HCT116 (cell line): ENCODE results near the gene ELP1. TPM values are rescaled to one million over a fixed set of nuclear protein-coding genes. Genes with fewer than 3 reads are reported as not detected.
"Not testable (repeated sequence)": the region's sequence is repeated elsewhere in the genome, so short reads cannot be mapped to it uniquely, and the experiment has no call there.

Experiments
- ATAC-seq: fragments of 200-7000 bp; cut with Tn5 transposase; 2 replicates; pipeline ENCODE4 v1.9.1; 2020; ENCODE audit warnings: mild to moderate bottlenecking, moderate library complexity
- BruUV-seq: library from RNA; stranded (reverse); fragments of 400-500 nt; replicated peaks from 2 replicates; lab custom pipeline; 2021; lab: Mats Ljungman, UMichigan
- CTCF ChIA-PET: fragments of 300-600 bp; sonication (Branson Sonifier 250); formaldehyde crosslinking; loops from one replicate; lab custom pipeline; 2021; ENCODE audit warnings: antibody characterized with exemption; lab: Charles Lee
- POLR2A ChIA-PET: fragments of 300-600, 350-600 bp; sonication (Branson Sonifier 250); formaldehyde crosslinking; loops from one replicate; lab custom pipeline; 2021; ENCODE audit warnings: antibody characterized with exemption; lab: Charles Lee
- RAD21 ChIA-PET, 2 experiments: fragments of 300-600 bp; sonication (Branson Sonifier 250); formaldehyde crosslinking; loops; one replicate each; lab custom pipeline; 2023; ENCODE audit warnings: low total read pairs in 2 of 2; ENCODE audit not compliant: uncharacterized antibody in 2 of 2, unreplicated experiment in 2 of 2, low non-redundant PET in 1 of 2; lab: Charles Lee
- DNase-seq: peaks from one replicate; pipeline ENCODE4 v3.0.0-alpha.2; 2010; ENCODE audit warnings: low read depth, low spot score
- H2AFZ ChIP-seq: fragments of 200-600 bp; shearing (Covaris generic), sonication (generic); 2 replicates; pipeline ENCODE4 v1.6.1; 2017; ENCODE audit warnings: low read depth, mixed run types, mixed read lengths, antibody characterized with exemption, low read length; ENCODE audit not compliant: poor library complexity, severe bottlenecking
- H3K27ac ChIP-seq: 2 replicates; pipeline ENCODE4 v1.5.1; 2012; ENCODE audit warnings: low read depth, low read length
- H3K27me3 ChIP-seq: fragments of 200-600 bp; sonication (generic); 2 replicates; pipeline ENCODE4 v1.6.1; 2016; ENCODE audit warnings: mixed run types, low read length, mixed read lengths; ENCODE audit not compliant: insufficient read depth
- H3K36me3 ChIP-seq, 2 experiments: fragments of 200-500 bp in 1 of 2; fragments of 200-600 bp in 1 of 2; sonication (Bioruptor generic) in 1 of 2; sonication (generic) in 1 of 2; 2 replicates each; pipeline versions ENCODE4 v1.5.1 to v1.6.1; 2014 to 2016; ENCODE audit warnings: low read length in 2 of 2, inconsistent platforms in 1 of 2, mixed read lengths in 1 of 2, mixed run types in 1 of 2; ENCODE audit not compliant: insufficient read depth in 2 of 2, control insufficient read depth in 1 of 2
- H3K4me1 ChIP-seq, 2 experiments: fragments of 200-600 bp in 1 of 2; sonication (generic) in 1 of 2; 2 replicates each; pipeline versions ENCODE4 v1.5.1 to v1.6.1; 2012 to 2017; ENCODE audit warnings: low read length in 2 of 2, inconsistent platforms in 1 of 2, mild to moderate bottlenecking in 1 of 2, mixed read lengths in 1 of 2, mixed run types in 1 of 2, moderate library complexity in 1 of 2; ENCODE audit not compliant: insufficient read depth in 2 of 2, control insufficient read depth in 1 of 2
- H3K4me2 ChIP-seq: fragments of 200-600 bp; sonication (generic); 2 replicates; pipeline ENCODE4 v1.6.1; 2017; ENCODE audit warnings: mixed run types, low read length, mixed read lengths
- H3K4me3 ChIP-seq, 2 experiments: fragments of 200-600 bp in 1 of 2; sonication (generic) in 1 of 2; replicated peaks in 1 of 2; 2 replicates each; pipeline ENCODE4 v1.5.1; 2011 to 2016; ENCODE audit warnings: low read length in 2 of 2, control low read depth in 1 of 2, low read depth in 1 of 2, mild to moderate bottlenecking in 1 of 2, mixed read lengths in 1 of 2, mixed run types in 1 of 2
- H3K79me2 ChIP-seq: fragments of 200-600 bp; sonication (generic); 2 replicates; pipeline ENCODE4 v1.6.1; 2017; ENCODE audit warnings: mild to moderate bottlenecking, mixed run types, low read length, moderate library complexity, mixed read lengths; ENCODE audit not compliant: insufficient read depth
- H3K9ac ChIP-seq: fragments of 200-600 bp; sonication (generic); 2 replicates; pipeline ENCODE4 v1.6.1; 2016; ENCODE audit warnings: low read length, mixed read lengths
- H3K9me2 ChIP-seq: fragments of 200-600 bp; sonication (generic), shearing (Covaris generic); 2 replicates; pipeline ENCODE4 v1.6.1; 2017; ENCODE audit warnings: mixed run types, mild to moderate bottlenecking, moderate library complexity; ENCODE audit not compliant: insufficient read depth
- H3K9me3 ChIP-seq, 2 experiments: fragments of 200-500 bp in 1 of 2; fragments of 200-600 bp in 1 of 2; sonication (Bioruptor generic) in 1 of 2; sonication (generic) in 1 of 2; 2 replicates each; pipeline ENCODE4 v1.6.1; 2014 to 2017; ENCODE audit warnings: low read length in 2 of 2, mixed read lengths in 2 of 2, inconsistent platforms in 1 of 2, low read depth in 1 of 2, mild to moderate bottlenecking in 1 of 2, mixed run types in 1 of 2, moderate library complexity in 1 of 2; ENCODE audit not compliant: control insufficient read depth in 1 of 2, insufficient read depth in 1 of 2
- H4K20me1 ChIP-seq: fragments of 200-600 bp; sonication (generic), shearing (Covaris generic); 2 replicates; pipeline ENCODE4 v1.6.1; 2017; ENCODE audit warnings: mixed run types, mild to moderate bottlenecking, moderate library complexity; ENCODE audit not compliant: insufficient read depth
- ATF3 ChIP-seq: IDR thresholded peaks from 2 replicates; pipeline ENCODE4 v1.6.1; 2012
- CBX3 ChIP-seq: IDR thresholded peaks from 2 replicates; pipeline ENCODE4 v1.6.1; 2012; ENCODE audit warnings: low read depth
- CTCF ChIP-seq, 3 experiments: fragments of 200-600 bp in 1 of 3; sonication (generic) in 1 of 3; IDR thresholded peaks in 2 of 3; conservative IDR thresholded peaks in 1 of 3; 2 replicates each; pipeline ENCODE4 v1.5.1; 2012 to 2017; ENCODE audit warnings: low read depth in 2 of 3, low read length in 2 of 3, antibody characterized with exemption in 1 of 3, borderline replicate concordance in 1 of 3, control low read depth in 1 of 3, mild to moderate bottlenecking in 1 of 3, mixed read lengths in 1 of 3, mixed run types in 1 of 3, moderate library complexity in 1 of 3; ENCODE audit not compliant: insufficient read depth in 1 of 3
- FOSL1 ChIP-seq: IDR thresholded peaks from 2 replicates; pipeline ENCODE4 v1.6.1; 2012; ENCODE audit warnings: low read depth
- MAX ChIP-seq: IDR thresholded peaks from 2 replicates; pipeline ENCODE4 v1.6.1; 2012
- POLR2A ChIP-seq: IDR thresholded peaks from 2 replicates; pipeline ENCODE4 v1.7.0; 2011; ENCODE audit warnings: borderline replicate concordance; ENCODE audit not compliant: insufficient read depth, insufficient read length; ENCODE audit errors: extremely low read depth
- POLR2AphosphoS5 ChIP-seq: IDR thresholded peaks from 2 replicates; pipeline ENCODE4 v1.6.1; 2011; ENCODE audit warnings: mild to moderate bottlenecking, low read depth, low read length, moderate library complexity
- RAD21 ChIP-seq: IDR thresholded peaks from 2 replicates; pipeline ENCODE4 v1.6.1; 2012; ENCODE audit warnings: low read depth, mild to moderate bottlenecking
- SRF ChIP-seq: IDR thresholded peaks from 2 replicates; pipeline ENCODE4 v1.6.1; 2012; ENCODE audit warnings: low read depth
- ZNF274 ChIP-seq: fragments of 200-500 bp; sonication (Bioruptor generic); IDR thresholded peaks from 2 replicates; pipeline ENCODE4 v1.6.1; 2014; ENCODE audit warnings: mild to moderate bottlenecking, low read depth, low read length, inconsistent platforms
- intact Hi-C: fragments of 100-400 bp; cut with micrococcal nuclease; formaldehyde crosslinking; loops from 2 replicates; pipeline ENCODE4 v1.10.0; 2022
- total RNA-seq: library from RNA; stranded (reverse); gene quantifications from one replicate; pipeline ENCODE4 v1.2.1, GENCODE V29; 2021; ENCODE audit not compliant: unreplicated experiment

Gene ELP1
- total RNA-seq, 1 experiment from 2014 or later: 28.8 TPM

GRCh38 chr9:108972186-108972585 is 38.3 kb upstream of the ELP1 start (continued):
- TF ChIP-seq CTCF (IDR thresholded peaks at IDR 0.05 in 2 of 3, conservative IDR thresholded peaks at IDR 0.05 in 1 of 3; ENCODE audit: borderline replicate concordance in 1 of 3, insufficient read depth in 1 of 3, low read depth in 2 of 3, low read length in 2 of 3) (no peak), MAX (no peak), POLR2AphosphoS5 (no peak), SRF (no peak)

- intact Hi-C loops, CTCF ChIA-PET, BruUV-seq, H3K4me1 ChIP-seq, POLR2A ChIA-PET, ATAC-seq, H2AFZ ChIP-seq, H3K9me3 ChIP-seq, DNase-seq, RAD21 ChIA-PET, H3K27me3 ChIP-seq, H3K9ac ChIP-seq, H3K79me2 ChIP-seq, H3K4me3 ChIP-seq, H3K9me2 ChIP-seq, H3K27ac ChIP-seq, H3K4me2 ChIP-seq, H4K20me1 ChIP-seq: not testable (repeated sequence)
- H3K36me3 ChIP-seq: peaks cover 0 to 22% of the 10 kb centered on the region in 2 experiments; a peak in 1 of 4 replicates
These were observed 37.5 kb upstream of the ELP1 start for GRCh38 chr9:108971392-108971791.

GRCh38 chr9:108967916-108968315 is 34.0 kb upstream of the ELP1 start:
- no peaks in the 10 kb centered on the region for H3K4me1 ChIP-seq
- H3K4me3 ChIP-seq: no peak overlapping the region
- no peak overlapping the region for H3K27ac ChIP-seq
- ChIA-PET CTCF (interaction anchor here (2.6 kb wide), 1 partner anchor 14 kb away, joined by 8 read pairs; no protein-coding TSS in a partner anchor), POLR2A (no interaction called here), RAD21 (no interaction called here)
- no peak overlapping the region for H2AFZ ChIP-seq
- no peaks in the 10 kb centered on the region for H3K27me3 ChIP-seq
- DNase-seq (no peak), ATAC-seq (no peak)
- H3K9me3 ChIP-seq: no peaks in the 10 kb centered on the region
- peaks cover 3 to 22% of the 10 kb centered on the region in 2 experiments; a peak in 2 of 4 replicates for H3K36me3 ChIP-seq
- no peak overlapping the region for H3K4me2 ChIP-seq
- no TSS peak for BruUV-seq
- no peaks in the 10 kb centered on the region for H3K9me2 ChIP-seq
- H3K79me2 ChIP-seq: no peaks in the 10 kb centered on the region
- H4K20me1 ChIP-seq: no peaks in the 10 kb centered on the region
- no peak overlapping the region for H3K9ac ChIP-seq
- intact Hi-C loops: no loop called here
- TF ChIP-seq CBX3 (no peak), ZNF274 (no peak), ATF3 (no peak), POLR2A (no peak), POLR2AphosphoS5 (no peak), FOSL1 (no peak), RAD21 (no peak), CTCF (IDR thresholded peaks at IDR 0.05 in 2 of 3, conservative IDR thresholded peaks at IDR 0.05 in 1 of 3; ENCODE audit: borderline replicate concordance in 1 of 3, insufficient read depth in 1 of 3, low read depth in 2 of 3, low read length in 2 of 3) (no peak)
